ENCODE results near the gene TSPAN18. TPM values are rescaled to one million over a fixed set of nuclear protein-coding genes. Genes with fewer than 3 reads are reported as not detected.

The TSPAN18 gene
- total and polyA plus RNA-seq, 10 of the 15 experiments (the other 5 are each of a cell fraction or from before 2014, with no cell fraction given), result 0.02 to 0.77 (median 0.13) TPM; not detected in 1

DNA sequence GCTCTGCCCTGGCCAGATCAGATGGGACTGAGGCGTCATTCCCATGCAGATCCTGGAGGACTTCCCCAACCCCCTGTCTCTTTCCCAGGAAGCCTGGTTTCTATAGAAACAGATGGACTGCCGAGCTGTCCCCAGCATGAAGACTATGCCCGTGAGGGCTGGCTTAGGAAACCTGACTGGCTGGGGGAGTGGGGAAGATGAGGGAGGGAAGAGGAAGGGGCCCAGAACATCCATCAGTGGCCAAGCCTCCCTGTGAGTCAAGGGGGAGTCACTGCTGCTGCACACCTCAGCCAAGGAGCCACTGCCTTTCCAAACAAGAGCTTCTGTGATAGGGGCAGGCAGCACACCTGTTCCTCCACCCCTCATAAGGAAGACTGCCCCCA is 218.1 kb downstream of the TSPAN18 start:
- POLR2A ChIA-PET, result no interaction called here
- no peak for FAIRE-seq

More for the DNA sequence above, 218.1 kb downstream of the TSPAN18 start:
- SMC1A ChIA-PET (ENCODE audit: uncharacterized antibody, unreplicated experiment), result interaction anchor here (1.2 kb wide), 1 partner anchor 134 kb away, joined by 3 read pairs; no protein-coding TSS in a partner anchor
- 34% methylated on average over 3 of the region's 3 CpGs for WGBS (ENCODE audit: insufficient coverage, insufficient replicate concordance, low lambda C conversion rate, missing lambda C conversion rate)
- RAD21 ChIA-PET (ENCODE audit: unreplicated experiment), result interaction anchor here (1.0 kb wide), 1 partner anchor 161 kb away, joined by 4 read pairs; no protein-coding TSS in a partner anchor
- Histone ChIP-seq H3K27me3 (replicated peaks in 1 of 2; ENCODE audit: control insufficient read depth in 2 of 2, insufficient read depth in 2 of 2, low read length in 1 of 2) (peaks cover 0 to 5% of the 10 kb centered on the region in 2 experiments; a peak in 3 of 4 replicates), H2AFZ (ENCODE audit: control insufficient read depth, low read depth, low read length) (no peak overlapping the region), H3K36me3 (ENCODE audit: control insufficient read depth in 2 of 2, insufficient read depth in 2 of 2, low read length in 1 of 2) (no peaks in the 10 kb centered on the region), H4K20me1 (ENCODE audit: control insufficient read depth, insufficient read depth) (0 out of 2 replicates have a peak, but pooled peaks cover 2% of the 10 kb centered on the region), H3K9me3 (replicated peaks; ENCODE audit: control insufficient read depth, insufficient read depth, low read length) (peaks cover 2% of the 10 kb centered on the region; the same call in 1 of the 3 replicates), H3K27ac (ENCODE audit: control insufficient read depth, insufficient read depth) (no peak overlapping the region), H3K4me3 (no peak overlapping the region), H3K9ac (ENCODE audit: control insufficient read depth, insufficient read depth, low read length) (no peak overlapping the region), H3K4me2 (ENCODE audit: control insufficient read depth, insufficient read depth) (no peak overlapping the region), H3K79me2 (ENCODE audit: control insufficient read depth, insufficient read depth, low read length) (no peaks in the 10 kb centered on the region), H3K4me1 (ENCODE audit: control insufficient read depth, insufficient read depth, low read length) (peaks cover 17% of the 10 kb centered on the region)
- ATAC-seq, result no peak
- intact Hi-C loops (cut with micrococcal nuclease; ENCODE audit: unreplicated experiment) (no loop called here), in situ Hi-C loops (cut with MboI) (loop anchor here (25.0 kb wide), 1 partner anchor 392 kb away; no protein-coding TSS in a partner anchor)
- BruUV-seq (replicated peaks), result no TSS peak
- DNase-seq (ENCODE audit: low read depth, low spot score), result no peak
- CTCF ChIA-PET, result interaction anchor here (1.1 to 2.2 kb wide), 4 partner anchors 9 to 347 kb away, joined by 4 to 9 read pairs (median 7); no protein-coding TSS in a partner anchor
- TF ChIP-seq RB1 (IDR thresholded peaks at IDR 0.05; ENCODE audit: borderline replicate concordance), result no peak
- TF ChIP-seq CHD4 (IDR thresholded peaks at IDR 0.05), result no peak
- no peak for TF ChIP-seq DPF2 (IDR thresholded peaks at IDR 0.05)
- no peak for TF ChIP-seq E2F8 (IDR thresholded peaks at IDR 0.05; ENCODE audit: low read depth, partially characterized antibody)
- no peak for TF ChIP-seq ZSCAN29 (IDR thresholded peaks at IDR 0.05)
- no peak for TF ChIP-seq STAT3 (IDR thresholded peaks at IDR 0.05; ENCODE audit: low read depth, low read length)
